IMR-90 (cell line): ENCODE data around the gene PPM1A. TPM values are rescaled to one million over a fixed set of nuclear protein-coding genes. Genes with fewer than 3 reads are reported as not detected.

Experiments used
- ATAC-seq: fragments of 200-7000 bp; cut with Tn5 transposase; 2 replicates; pipeline ENCODE4 v1.9.1; 2020; ENCODE audit warnings: low read depth, mild to moderate bottlenecking, moderate library complexity
- BruUV-seq: library from RNA; stranded (reverse); fragments of 400-500 nt; replicated peaks from 2 replicates; lab custom pipeline; 2021; lab: Mats Ljungman, UMichigan
- CTCF ChIA-PET: fragments of 300-600 bp; formaldehyde crosslinking; extraction: SDS; loops from one replicate; lab custom pipeline; 2021; ENCODE audit warnings: antibody characterized with exemption; lab: Yijun Ruan, JAX
- POLR2A ChIA-PET: fragments of 300-600 bp; sonication (Branson Sonifier 250); formaldehyde crosslinking; loops from one replicate; lab custom pipeline; 2022; ENCODE audit warnings: antibody characterized with exemption; ENCODE audit not compliant: unreplicated experiment; lab: Charles Lee
- DNase-seq: peaks from one replicate; pipeline ENCODE4 v3.0.0; 2013
- H2AFZ ChIP-seq: replicated peaks from 2 replicates; pipeline ENCODE3; 2013; ENCODE audit warnings: low read length, mild to moderate bottlenecking; ENCODE audit not compliant: poor library complexity
- H2AK5ac ChIP-seq: 2 replicates; pipeline ENCODE4 v1.6.1; 2013; ENCODE audit warnings: low read depth, low read length, inconsistent platforms
- H2AK9ac ChIP-seq: replicated peaks from 2 replicates; pipeline ENCODE3; 2013; ENCODE audit warnings: mild to moderate bottlenecking, low read depth, low read length, moderate library complexity; ENCODE audit not compliant: poor library complexity
- H2BK120ac ChIP-seq: 2 replicates; pipeline ENCODE4 v1.6.1; 2013; ENCODE audit warnings: low read depth, low read length, inconsistent platforms
- H2BK15ac ChIP-seq: 3 replicates; pipeline ENCODE4 v1.6.1; 2013; ENCODE audit warnings: low read depth, low read length, inconsistent platforms
- H2BK20ac ChIP-seq: 2 replicates; pipeline ENCODE4 v1.6.1; 2013; ENCODE audit warnings: low read depth, mild to moderate bottlenecking, inconsistent platforms, low read length, moderate library complexity
- H2BK5ac ChIP-seq: 2 replicates; pipeline ENCODE4 v1.6.1; 2013; ENCODE audit warnings: mild to moderate bottlenecking, low read depth, low read length, inconsistent platforms; ENCODE audit not compliant: poor library complexity, severe bottlenecking
- H3K14ac ChIP-seq: replicated peaks from 2 replicates; pipeline ENCODE4 v1.6.1; 2013; ENCODE audit warnings: low read depth, low read length, inconsistent platforms
- H3K18ac ChIP-seq: 2 replicates; pipeline ENCODE4 v1.6.1; 2013; ENCODE audit warnings: low read depth, low read length, control low read depth
- H3K23ac ChIP-seq: 2 replicates; pipeline ENCODE4 v1.6.1; 2013; ENCODE audit warnings: low read depth, low read length, inconsistent platforms
- H3K27ac ChIP-seq: 2 replicates; pipeline ENCODE4 v1.5.1; 2013; ENCODE audit warnings: mild to moderate bottlenecking, control low read depth, low read length; ENCODE audit not compliant: insufficient read depth
- H3K27me3 ChIP-seq: 2 replicates; pipeline ENCODE4 v1.6.1; 2013; ENCODE audit warnings: low read length; ENCODE audit not compliant: control insufficient read depth, insufficient read depth
- H3K36me3 ChIP-seq: 2 replicates; pipeline ENCODE4 v1.6.1; 2013; ENCODE audit warnings: low read length, mixed read lengths; ENCODE audit not compliant: control insufficient read depth, insufficient read depth
- H3K4ac ChIP-seq: 2 replicates; pipeline ENCODE4 v1.6.1; 2013; ENCODE audit warnings: low read depth, low read length, inconsistent platforms
- H3K4me1 ChIP-seq: 2 replicates; pipeline ENCODE4 v1.6.1; 2013; ENCODE audit warnings: low read length, mixed read lengths; ENCODE audit not compliant: control insufficient read depth, insufficient read depth
- H3K4me2 ChIP-seq: 2 replicates; pipeline ENCODE4 v1.6.1; 2013; ENCODE audit warnings: low read depth, mild to moderate bottlenecking, control low read depth, low read length, moderate library complexity
- H3K4me3 ChIP-seq: 2 replicates; pipeline ENCODE4 v1.5.1; 2013; ENCODE audit warnings: low read depth, mild to moderate bottlenecking, control low read depth, low read length, moderate library complexity; ENCODE audit not compliant: insufficient read depth
- H3K56ac ChIP-seq: 2 replicates; pipeline ENCODE4 v1.6.1; 2013; ENCODE audit warnings: low read length, inconsistent platforms; ENCODE audit not compliant: insufficient read depth; ENCODE audit errors: extremely low read depth
- H3K79me1 ChIP-seq, 2 experiments: 2 replicates each; pipeline ENCODE4 v1.6.1; 2013; ENCODE audit warnings: low read length in 2 of 2, inconsistent platforms in 1 of 2, low read depth in 1 of 2
- H3K9ac ChIP-seq: 2 replicates; pipeline ENCODE4 v1.6.1; 2013; ENCODE audit warnings: low read depth, low read length, control low read depth
- H3K9me1 ChIP-seq: 2 replicates; pipeline ENCODE4 v1.6.1; 2013; ENCODE audit warnings: low read length, inconsistent platforms; ENCODE audit not compliant: insufficient read depth
- H3K9me3 ChIP-seq: 2 replicates; pipeline ENCODE4 v1.6.1; 2013; ENCODE audit warnings: low read length; ENCODE audit not compliant: control insufficient read depth, insufficient read depth
- H4K20me1 ChIP-seq: 2 replicates; pipeline ENCODE4 v1.6.1; 2013; ENCODE audit warnings: low read length, inconsistent platforms; ENCODE audit not compliant: insufficient read depth
- H4K5ac ChIP-seq: 2 replicates; pipeline ENCODE4 v1.6.1; 2013; ENCODE audit warnings: mild to moderate bottlenecking, low read depth, low read length, control low read depth
- H4K8ac ChIP-seq, 2 experiments: 2 replicates each; pipeline ENCODE4 v1.6.1; 2013; ENCODE audit warnings: low read depth in 2 of 2, low read length in 2 of 2, control low read depth in 1 of 2, inconsistent platforms in 1 of 2
- H4K91ac ChIP-seq: 2 replicates; pipeline ENCODE4 v1.6.1; 2013; ENCODE audit warnings: low read depth, low read length, inconsistent platforms; ENCODE audit not compliant: insufficient read depth
- CEBPB ChIP-seq: IDR thresholded peaks from 2 replicates; pipeline ENCODE4 v1.6.1; 2012; ENCODE audit warnings: low read depth, low read length, improper control_type of control experiment
- MAZ ChIP-seq: IDR thresholded peaks from 2 replicates; pipeline ENCODE4 v1.6.1; 2012; ENCODE audit warnings: low read depth, mild to moderate bottlenecking, low read length, improper control_type of control experiment, moderate library complexity, borderline replicate concordance
- NFE2L2 ChIP-seq: fragments of 150-350 bp; IDR thresholded peaks from 2 replicates; pipeline ENCODE4 v1.6.1; 2016; ENCODE audit warnings: low read depth, mild to moderate bottlenecking, low read length
- RAD21 ChIP-seq: IDR thresholded peaks from 2 replicates; pipeline ENCODE4 v1.6.1; 2012; ENCODE audit warnings: low read length, improper control_type of control experiment
- WGBS, 2 experiments: methylation state at CpG; one replicate each; pipeline versions ENCODE4 v1.1.5 to v1.1.7; 2013; ENCODE audit warnings: missing lambda C conversion rate in 2 of 2; ENCODE audit not compliant: insufficient read length in 1 of 2; ENCODE audit errors: extremely low coverage in 2 of 2; 5-methylcytosine and 5-hydroxymethylcytosine counted together
- dilution Hi-C: fragments of 300-500 bp; cut with HindIII; formaldehyde crosslinking; loops from one replicate; pipeline ENCODE4 v1.14.3; 2018; ENCODE audit warnings: low sequenced_read_pairs; ENCODE audit not compliant: unreplicated experiment
- in situ Hi-C: fragments of 300-500 bp; cut with MboI; formaldehyde crosslinking; loops from 3 replicates; pipeline ENCODE4 v1.14.3; 2019; ENCODE audit warnings: low sequenced_read_pairs, inconsistent platforms, mixed read lengths
- intact Hi-C: fragments of 100-400 bp; cut with micrococcal nuclease; formaldehyde crosslinking; loops from 2 replicates; pipeline ENCODE4 v1.10.0; 2022
- polyA plus RNA-seq, 3 experiments: library from polyadenylated mRNA; depleted of rRNA; stranded (reverse); fragments of >200 nt; gene quantifications; 2 replicates each; pipeline ENCODE4 v1.2.3, GENCODE V29; 2012; ENCODE audit warnings: low replicate concordance in 1 of 3
- total RNA-seq: library from RNA; depleted of rRNA; stranded (reverse); fragments of >200 nt; gene quantifications from 2 replicates; pipeline ENCODE4 v1.2.3, GENCODE V29; 2012

Gene PPM1A
- total and polyA plus RNA-seq, 2 of the 4 experiments (the other 2 are of a cell fraction) = 14.3 to 15.1 TPM

DNA sequence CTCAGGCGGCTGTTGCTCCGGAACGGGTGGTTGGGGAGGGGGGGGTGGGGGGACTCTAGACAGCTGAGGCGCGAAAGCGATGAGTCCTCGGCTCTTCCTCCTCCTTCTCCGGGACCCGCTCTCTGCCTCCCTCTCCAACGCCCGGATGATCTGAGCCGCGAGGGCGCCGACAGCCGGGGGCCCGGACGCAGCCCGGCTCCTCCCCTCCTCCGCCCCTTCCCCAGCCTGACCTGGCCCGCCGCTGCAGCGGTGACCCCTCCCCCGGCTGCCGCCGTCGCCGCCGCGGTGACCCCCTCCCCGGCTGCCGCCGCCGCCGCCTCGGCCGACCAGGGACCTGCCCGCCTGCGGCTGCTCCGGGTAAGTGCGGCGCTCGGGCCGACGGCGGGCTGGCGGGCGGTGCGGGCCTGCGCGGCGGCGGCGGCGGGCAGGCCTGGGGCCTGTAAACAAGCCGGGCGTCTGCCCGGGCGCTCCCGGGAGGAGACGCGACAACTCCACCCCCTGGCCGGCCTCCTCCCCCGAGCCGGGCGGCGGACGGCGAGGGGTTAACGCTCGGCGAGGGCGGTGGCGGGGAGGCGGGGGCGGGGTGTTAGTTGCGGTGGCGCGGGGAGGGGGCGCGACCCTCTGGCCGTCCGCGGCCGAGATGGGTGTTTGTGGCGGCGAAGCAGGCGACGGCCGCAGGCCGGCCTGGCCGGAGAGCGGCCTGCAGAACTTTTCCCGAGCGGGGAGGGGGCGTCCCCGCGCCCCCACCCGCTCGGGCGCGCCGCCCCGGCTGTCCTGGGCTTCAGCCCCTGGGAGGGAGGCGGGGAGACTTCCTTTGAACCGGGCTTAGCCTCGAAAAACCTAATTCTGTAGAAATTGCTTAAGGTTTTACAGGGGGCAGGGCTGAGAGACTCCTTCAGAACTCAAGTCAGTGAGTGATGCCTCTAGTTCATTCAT is 568 bp downstream of the PPM1A start:
- Histone ChIP-seq H4K8ac (peak overlapping the region in 1 of 2 experiments; percentile 56; a peak in 1 of 4 replicates), H3K27me3 (no peaks in the 10 kb centered on the region; the same call in 1 of the 2 replicates), H3K79me1 (peaks cover 11 to 24% of the 10 kb centered on the region in 2 experiments; a peak in 3 of 4 replicates), H2AFZ (peak overlapping the region; percentile 87), H3K56ac (peak overlapping the region; percentile 53), H3K9me3 (no peaks in the 10 kb centered on the region), H3K9me1 (no peaks in the 10 kb centered on the region), H3K14ac (no peak overlapping the region), H4K20me1 (peaks cover 33% of the 10 kb centered on the region; the same call in 1 of the 2 replicates), H2BK20ac (no peak overlapping the region), H4K5ac (no peak overlapping the region), H2BK5ac (peak overlapping the region; percentile 75), H2BK120ac (no peak overlapping the region), H3K18ac (no peak overlapping the region), H3K4me2 (peak overlapping the region; percentile 99; the same call in 1 of the 2 replicates), H3K23ac (peak overlapping the region; percentile 73; the same call in 1 of the 2 replicates), H4K91ac (no peak overlapping the region), H3K9ac (peak overlapping the region; percentile 86), H2AK9ac (peak overlapping the region; percentile 34), H3K4me1 (peaks cover 4% of the 10 kb centered on the region), H3K27ac (peak overlapping the region; percentile 90), H3K4ac (peak overlapping the region; percentile 36; the same call in 1 of the 2 replicates), H3K4me3 (peak overlapping the region; percentile 81), H2AK5ac (no peak overlapping the region), H2BK15ac (no peak overlapping the region), H3K36me3 (no peaks in the 10 kb centered on the region)
- no TSS peak for BruUV-seq
- peak; percentile 54 for DNase-seq
- in situ Hi-C loops = no loop called here
- WGBS, 2 experiments = 0% methylated on average over 23 of the region's 107 CpGs; no CpG with 5 or more reads in 1 of the 2 experiments
- intact Hi-C loops = loop anchor here (2.0 to 5.0 kb wide), 5 partner anchors 38 to 1037 kb away; partner anchors contain the start of genes C14orf39 and PCNX4
- ATAC-seq = peak; percentile 72
- CTCF ChIA-PET = interaction anchor here (0.6 to 1.0 kb wide), 3 partner anchors 16 to 859 kb away, joined by 3 read pairs; no protein-coding TSS in a partner anchor
- dilution Hi-C loops = no loop called here
- TF ChIP-seq RAD21 = no peak
- TF ChIP-seq MAZ = peak; percentile 69; the same call in 1 of the 2 replicates
- TF ChIP-seq NFE2L2 = no peak
- no peak for TF ChIP-seq CEBPB
- POLR2A ChIA-PET = interaction anchor here (0.6 kb wide), 5 partner anchors 30 to 1839 kb away, joined by 3 to 5 read pairs (median 4); no protein-coding TSS in a partner anchor
